Testis (tissue), 3 donors: ENCODE results near the gene BLTP2. TPM values are rescaled to one million over a fixed set of nuclear protein-coding genes. Genes with fewer than 3 reads are reported as not detected.
A peak's percentile ranks its signal among the peaks of the same experiment; 100 is the strongest.

ENCODE experiments used
- DNase-seq: peaks from one replicate; pipeline ENCODE4 v3.0.0-alpha.2; 2019
- H3K27ac ChIP-seq, 2 donors: fragments of 200-600 bp; sonication (generic); one replicate each; pipeline ENCODE4 v1.5.1; 2019
- H3K27me3 ChIP-seq: fragments of 200-600 bp; sonication (generic); one replicate; pipeline ENCODE4 v1.5.1; 2019
- H3K36me3 ChIP-seq: fragments of 200-600 bp; sonication (generic); one replicate; pipeline ENCODE4 v1.5.1; 2017; ENCODE audit warnings: low read depth; ENCODE audit errors: missing control alignments
- H3K4me1 ChIP-seq: fragments of 200-600 bp; sonication (generic); one replicate; pipeline ENCODE4 v1.5.1; 2019
- H3K4me3 ChIP-seq, 2 donors: fragments of 200-600 bp; sonication (generic); one replicate each; pipeline ENCODE4 v1.5.1; 2017 to 2019
- H3K9me3 ChIP-seq: fragments of 200-600 bp; sonication (generic); one replicate; pipeline ENCODE4 v1.5.1; 2017
- POLR2A ChIP-seq: fragments of 450-650 bp; IDR thresholded peaks from one replicate; pipeline ENCODE4 v1.6.1; 2017; ENCODE audit warnings: antibody characterized with exemption, mild to moderate bottlenecking, moderate library complexity
- WGBS, 2 donors: methylation state at CpG; one replicate each; pipeline ENCODE4 v1.1.5; 2018; 5-methylcytosine and 5-hydroxymethylcytosine counted together
- intact Hi-C: fragments of 100-400 bp; cut with DNase I; formaldehyde crosslinking; loops from one replicate; pipeline ENCODE4 v1.15.1; 2023; ENCODE audit warnings: low total_unique reads
- polyA plus RNA-seq: library from polyadenylated mRNA; stranded (reverse); fragments of 350-450 nt; fragmentation: Illumina TruSeq; extraction: RNeasy Lipid Tissue Mini Kit (QIAGEN cat#74804); gene quantifications from one replicate; pipeline ENCODE4 v1.2.3, GENCODE V29; 2014; ENCODE audit warnings: low read depth, low replicate concordance; ENCODE audit not compliant: insufficient read depth
- total RNA-seq, 2 donors: library from RNA; depleted of rRNA; stranded (reverse); fragments of >200 nt; gene quantifications; one replicate each; pipeline ENCODE4 v1.2.3, GENCODE V29; 2016
- TF ChIP-seq, protein P1 (sequence below), 3 experiments: fragments of 450-650 bp in 2 of 3; fragments of 200-600 bp in 1 of 3; sonication (generic) in 1 of 3; IDR thresholded peaks; one replicate each; pipeline ENCODE4 v1.5.1; 2016 to 2019; ENCODE audit warnings: antibody characterized with exemption in 3 of 3, mild to moderate bottlenecking in 2 of 3, moderate library complexity in 1 of 3

Gene BLTP2
- total and polyA plus RNA-seq, 3 donors from 2014 or later = 84.7 to 147 (median 128) TPM

DNA sequence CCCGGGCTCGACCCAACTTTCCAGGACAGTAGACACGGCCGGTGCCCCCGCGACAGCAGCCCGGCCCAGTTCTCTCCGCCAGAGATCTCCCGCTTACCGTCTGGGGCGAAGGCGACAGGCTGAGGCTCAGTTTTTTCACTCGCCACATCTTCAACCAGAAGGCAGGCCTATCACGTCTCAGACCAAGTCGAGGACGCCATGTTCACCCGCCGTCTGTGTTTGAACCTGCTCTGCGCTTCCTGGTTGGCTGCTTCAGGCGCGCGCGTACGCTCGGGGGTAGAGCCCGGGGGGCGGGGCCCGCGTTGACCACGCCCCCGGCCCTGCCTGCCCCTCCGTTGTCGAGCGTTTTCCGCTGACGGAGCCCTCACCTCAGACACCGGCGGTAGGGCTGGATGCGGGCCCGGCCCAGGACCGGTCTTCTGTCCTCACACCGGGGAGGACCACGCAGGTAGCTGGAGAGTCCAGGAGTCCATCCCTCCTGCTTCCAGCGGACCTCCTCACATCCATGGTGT lies 46.1 kb downstream of the BLTP2 start, which contains the start of gene SPAG5:
TSS of gene SPAG5 (minus strand) at position 227 of the 512 bp plus-strand sequence. CDS start at position 148, 79 bp downstream.
- peak; percentile 74 for TF ChIP-seq POLR2A
- TF ChIP-seq, protein P1, sequence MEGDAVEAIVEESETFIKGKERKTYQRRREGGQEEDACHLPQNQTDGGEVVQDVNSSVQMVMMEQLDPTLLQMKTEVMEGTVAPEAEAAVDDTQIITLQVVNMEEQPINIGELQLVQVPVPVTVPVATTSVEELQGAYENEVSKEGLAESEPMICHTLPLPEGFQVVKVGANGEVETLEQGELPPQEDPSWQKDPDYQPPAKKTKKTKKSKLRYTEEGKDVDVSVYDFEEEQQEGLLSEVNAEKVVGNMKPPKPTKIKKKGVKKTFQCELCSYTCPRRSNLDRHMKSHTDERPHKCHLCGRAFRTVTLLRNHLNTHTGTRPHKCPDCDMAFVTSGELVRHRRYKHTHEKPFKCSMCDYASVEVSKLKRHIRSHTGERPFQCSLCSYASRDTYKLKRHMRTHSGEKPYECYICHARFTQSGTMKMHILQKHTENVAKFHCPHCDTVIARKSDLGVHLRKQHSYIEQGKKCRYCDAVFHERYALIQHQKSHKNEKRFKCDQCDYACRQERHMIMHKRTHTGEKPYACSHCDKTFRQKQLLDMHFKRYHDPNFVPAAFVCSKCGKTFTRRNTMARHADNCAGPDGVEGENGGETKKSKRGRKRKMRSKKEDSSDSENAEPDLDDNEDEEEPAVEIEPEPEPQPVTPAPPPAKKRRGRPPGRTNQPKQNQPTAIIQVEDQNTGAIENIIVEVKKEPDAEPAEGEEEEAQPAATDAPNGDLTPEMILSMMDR (IDR thresholded peaks at IDR 0.05) = no peak
- DNase-seq = peak; percentile 97
- Histone ChIP-seq H3K36me3 (no peaks in the 10 kb centered on the region), H3K27me3 (no peaks in the 10 kb centered on the region), H3K9me3 (no peaks in the 10 kb centered on the region), H3K4me1 (peaks cover 10% of the 10 kb centered on the region), H3K27ac (peak within 1 kb of the TSS; percentile 92 to 97), H3K4me3 (peak within 1 kb of the TSS; percentile 62 to 75)
- WGBS, 2 donors = 1% methylated on average over 41 of the region's 44 CpGs; no CpG with 5 or more reads in 1 of the 2 donors
- intact Hi-C loops = no loop called here

DNA sequence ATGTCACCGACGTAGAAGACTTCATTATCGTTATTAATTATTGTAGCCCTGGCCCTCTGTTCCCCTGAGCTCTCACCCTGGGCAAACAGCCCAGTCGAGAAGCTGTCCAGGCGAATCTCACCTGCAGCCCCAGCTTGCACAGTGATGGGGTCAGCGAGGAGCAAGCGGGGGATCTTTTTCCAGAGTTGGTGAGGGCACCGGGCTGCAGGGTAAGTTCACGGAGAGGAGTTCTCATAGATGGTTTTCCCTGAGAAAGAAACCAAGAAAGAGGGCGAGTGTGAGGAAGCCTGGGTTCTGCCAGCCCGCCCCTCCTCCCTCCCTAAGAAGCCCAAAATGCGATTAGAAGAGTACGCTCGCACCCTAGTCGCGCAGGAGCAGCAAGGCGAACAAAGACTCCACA lies 46.6 kb downstream of the BLTP2 start:
- 2 to 4% methylated on average over 12 to 17 of the region's 17 CpGs for WGBS, 2 donors
- Histone ChIP-seq H3K36me3 (no peaks in the 10 kb centered on the region), H3K27me3 (no peaks in the 10 kb centered on the region), H3K4me1 (peaks cover 10% of the 10 kb centered on the region), H3K27ac (peak overlapping the region; percentile 52 to 97), H3K4me3 (peak overlapping the region; percentile 62 to 75), H3K9me3 (no peaks in the 10 kb centered on the region)
- intact Hi-C loops = no loop called here
- no peak for DNase-seq
- TF ChIP-seq, protein P1 (IDR thresholded peaks at IDR 0.05) = no peak
- TF ChIP-seq POLR2A = no peak

DNA sequence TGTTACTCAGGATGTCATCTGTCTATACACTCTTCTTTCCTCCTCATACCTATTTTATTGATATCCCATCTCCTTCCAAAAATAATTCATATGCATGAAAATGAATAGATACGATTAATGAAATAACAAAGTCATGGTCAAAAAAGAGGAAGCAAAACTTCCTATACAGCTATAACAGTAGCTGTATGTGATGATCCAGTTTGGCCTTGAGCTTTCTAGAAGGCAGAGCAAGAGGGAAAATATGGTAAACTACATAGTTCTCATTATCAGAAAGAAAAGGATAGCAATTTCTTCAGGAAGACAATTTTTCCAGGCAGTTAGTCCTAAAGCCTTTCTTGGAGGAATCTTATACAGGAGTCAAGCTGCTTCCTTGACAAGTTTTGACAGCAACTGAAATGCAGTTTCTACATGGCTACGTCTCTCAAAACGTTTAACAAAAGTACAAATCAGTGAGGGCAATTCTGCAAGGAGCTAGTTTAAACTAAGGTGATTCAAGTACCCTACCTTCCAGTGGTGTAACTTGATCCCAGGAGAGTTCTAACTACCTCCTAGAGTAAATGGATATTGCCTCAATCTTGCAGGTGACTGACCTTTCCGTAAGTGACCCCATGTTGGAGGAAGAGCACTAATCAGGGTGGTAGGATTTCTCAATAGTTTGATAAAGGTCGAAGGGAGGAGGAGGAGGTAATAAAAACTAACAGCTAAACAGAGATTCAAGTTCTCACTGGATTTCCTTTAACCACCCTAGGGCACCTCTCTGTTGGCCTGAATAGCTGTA lies 47.2 kb downstream of the BLTP2 start:
- Histone ChIP-seq H3K9me3 (no peaks in the 10 kb centered on the region), H3K27ac (no peak overlapping the region), H3K4me1 (peaks cover 10% of the 10 kb centered on the region), H3K4me3 (peak overlapping the region; percentile 62 to 75), H3K36me3 (no peaks in the 10 kb centered on the region), H3K27me3 (no peaks in the 10 kb centered on the region)
- DNase-seq = no peak
- WGBS, 2 donors = 32 to 37% methylated on average over 5 of the region's 5 CpGs
- no peak for TF ChIP-seq POLR2A
- TF ChIP-seq, protein P1 (IDR thresholded peaks at IDR 0.05) = no peak
- intact Hi-C loops = no loop called here

Other genes starting within 250 kb of the BLTP2 start
- 10 to 100 TPM; 13.5 to 13.7 TPM for gene SLC46A1, start 238.9 kb downstream of the BLTP2 start, total RNA-seq
- gene SLC46A1, start 238.9 kb downstream of the BLTP2 start, polyA plus RNA-seq = 7.5 TPM
- gene SLC13A2, start 171.5 kb downstream of the BLTP2 start, total RNA-seq = under 1 TPM; 0.79 to 0.93 TPM
- 0.44 TPM for gene SLC13A2, start 171.5 kb downstream of the BLTP2 start, polyA plus RNA-seq
- under 1 TPM; 0.24 to 0.50 TPM for gene FOXN1, start 138.8 kb downstream of the BLTP2 start, total RNA-seq
- 0.69 TPM for gene FOXN1, start 138.8 kb downstream of the BLTP2 start, polyA plus RNA-seq
- 100 to 1,000 TPM; 175 to 180 TPM for gene UNC119, start 92.5 kb downstream of the BLTP2 start, total RNA-seq
- gene UNC119, start 92.5 kb downstream of the BLTP2 start, polyA plus RNA-seq = 94.9 TPM
- gene PIGS, start 73.6 kb downstream of the BLTP2 start, total RNA-seq = 100 to 1,000 TPM in 1 of 2 donors, 10 to 100 TPM in 1; 92.4 to 124 TPM
- gene PIGS, start 73.6 kb downstream of the BLTP2 start, polyA plus RNA-seq = 57.7 TPM
- gene ALDOC, start 68.3 kb downstream of the BLTP2 start, total RNA-seq = 10 to 100 TPM; 30.7 to 65.8 TPM
- gene ALDOC, start 68.3 kb downstream of the BLTP2 start, polyA plus RNA-seq = 29.2 TPM
- 100 to 1,000 TPM in 1 of 2 donors, 10 to 100 TPM in 1; 79.4 to 116 TPM for gene SPAG5, start 46.1 kb downstream of the BLTP2 start, total RNA-seq
- gene SPAG5, start 46.1 kb downstream of the BLTP2 start, polyA plus RNA-seq = 232 TPM
- gene RSKR, start 31.0 kb downstream of the BLTP2 start, total RNA-seq = 10 to 100 TPM; 38.0 to 41.7 TPM
- gene RSKR, start 31.0 kb downstream of the BLTP2 start, polyA plus RNA-seq = 18.1 TPM
- 10 to 100 TPM; 59.7 to 65.0 TPM for gene SDF2, start 16.7 kb upstream of the BLTP2 start, total RNA-seq
- gene SDF2, start 16.7 kb upstream of the BLTP2 start, polyA plus RNA-seq = 64.6 TPM
- gene SUPT6H, start 17.0 kb upstream of the BLTP2 start, total RNA-seq = 100 to 1,000 TPM; 121 to 129 TPM
- 64.8 TPM for gene SUPT6H, start 17.0 kb upstream of the BLTP2 start, polyA plus RNA-seq
- gene PROCA1, start 66.7 kb upstream of the BLTP2 start, total RNA-seq = 100 to 1,000 TPM in 1 of 2 donors, 10 to 100 TPM in 1; 90.2 to 322 TPM
- 286 TPM for gene PROCA1, start 66.7 kb upstream of the BLTP2 start, polyA plus RNA-seq
- 10 to 100 TPM; 30.4 to 47.3 TPM for gene RAB34, start 72.7 kb upstream of the BLTP2 start, total RNA-seq
- 42.1 TPM for gene RAB34, start 72.7 kb upstream of the BLTP2 start, polyA plus RNA-seq
- 100 to 1,000 TPM; 200 to 343 TPM for gene RPL23A, start 74.8 kb upstream of the BLTP2 start, total RNA-seq
- gene RPL23A, start 74.8 kb upstream of the BLTP2 start, polyA plus RNA-seq = 757 TPM
- gene TLCD1, start 81.1 kb upstream of the BLTP2 start, total RNA-seq = 1 to 10 TPM; 4.2 to 8.6 TPM
- gene TLCD1, start 81.1 kb upstream of the BLTP2 start, polyA plus RNA-seq = 18.0 TPM
- gene NEK8, start 83.6 kb upstream of the BLTP2 start, total RNA-seq = 10 to 100 TPM; 10.1 to 10.7 TPM
- 7.3 TPM for gene NEK8, start 83.6 kb upstream of the BLTP2 start, polyA plus RNA-seq
- 10 to 100 TPM; 35.3 to 47.2 TPM for gene TRAF4, start 98.9 kb upstream of the BLTP2 start, total RNA-seq
- gene TRAF4, start 98.9 kb upstream of the BLTP2 start, polyA plus RNA-seq = 33.1 TPM
- 10 to 100 TPM; 69.6 to 74.5 TPM for gene FAM222B, start 197.6 kb upstream of the BLTP2 start, total RNA-seq
- 84.5 TPM for gene FAM222B, start 197.6 kb upstream of the BLTP2 start, polyA plus RNA-seq
- 10 to 100 TPM; 61.1 to 75.2 TPM for gene ERAL1, start 209.9 kb upstream of the BLTP2 start, total RNA-seq
- 54.8 TPM for gene ERAL1, start 209.9 kb upstream of the BLTP2 start, polyA plus RNA-seq